Effector memory CD8-positive, alpha-beta T cell (primary cell): Measurements from ENCODE around the gene TMEM115.

Source experiments
- ATAC-seq: fragments of 150-1000 bp; cut with Tn5 transposase; replicated peaks from 2 replicates; pipeline ENCODE4 v1.10.0; 2021; ENCODE audit warnings: mild to moderate bottlenecking, moderate library complexity
- DNase-seq, 3 experiments: peaks; one replicate each; pipeline ENCODE4 v3.0.0; 2021
- H3K27ac Mint-ChIP-seq, 2 donors: one replicate each; pipeline ENCODE4 v1.8.0; 2022; ENCODE audit warnings: mild to moderate bottlenecking in 2 of 2, mixed read lengths in 2 of 2, moderate library complexity in 2 of 2
- H3K27me3 Mint-ChIP-seq, 2 donors: one replicate each; pipeline ENCODE4 v1.8.0; 2022; ENCODE audit warnings: mixed read lengths in 2 of 2
- H3K36me3 Mint-ChIP-seq: one replicate; pipeline ENCODE4 v1.8.0; 2022; ENCODE audit warnings: mild to moderate bottlenecking, moderate library complexity, mixed read lengths; ENCODE audit not compliant: insufficient read depth
- H3K4me1 Mint-ChIP-seq, 2 donors: one replicate each; pipeline ENCODE4 v1.8.0; 2022; ENCODE audit warnings: low read depth in 2 of 2, mixed read lengths in 2 of 2
- H3K4me3 Mint-ChIP-seq, 2 donors: one replicate each; pipeline ENCODE4 v1.8.0; 2022; ENCODE audit warnings: mild to moderate bottlenecking in 2 of 2, mixed read lengths in 2 of 2, moderate library complexity in 2 of 2
- H3K9me3 Mint-ChIP-seq, 2 donors: one replicate each; pipeline ENCODE4 v1.8.0; 2022; ENCODE audit warnings: mixed read lengths in 2 of 2

TMEM115 gene

DNA sequence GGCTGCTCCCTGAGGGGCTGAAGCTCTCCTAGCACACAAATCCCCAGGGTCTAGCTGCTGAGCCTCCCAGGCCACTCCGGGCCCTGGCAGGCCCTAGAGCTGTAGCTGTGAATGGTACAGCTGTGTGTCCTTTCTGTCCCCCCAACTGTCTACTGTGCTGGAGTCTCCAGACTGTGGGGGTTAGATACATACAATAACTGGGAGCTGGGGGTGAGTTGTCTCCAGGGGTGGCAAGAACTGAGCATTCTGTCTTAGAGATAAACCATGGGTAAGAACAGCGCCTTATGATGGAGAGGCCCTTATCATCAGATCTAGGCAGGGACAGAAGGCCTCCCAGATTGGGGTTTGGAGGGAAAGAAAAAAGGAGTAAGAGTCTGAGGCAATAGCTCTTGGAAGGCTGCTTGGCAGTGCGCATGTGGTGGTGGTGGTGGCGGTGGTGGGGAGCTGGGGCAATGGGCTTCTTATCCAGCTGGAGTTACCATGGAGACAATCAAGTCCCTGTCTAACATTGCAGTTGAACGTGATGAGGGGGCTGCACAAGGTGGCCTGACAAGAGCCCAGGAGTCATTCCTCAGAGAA is 5.0 kb downstream of the TMEM115 start:
- H3K4me3 Mint-ChIP-seq: no peak overlapping the region
- peaks cover 37% of the 10 kb centered on the region for H3K36me3 Mint-ChIP-seq
- H3K27ac Mint-ChIP-seq: peak overlapping the region in 1 of 2 donors; percentile 16
- ATAC-seq (no peak), DNase-seq (no peak)
- no peaks in the 10 kb centered on the region for H3K9me3 Mint-ChIP-seq
- H3K27me3 Mint-ChIP-seq: no peaks in the 10 kb centered on the region
- H3K4me1 Mint-ChIP-seq: peaks cover 49 to 60% of the 10 kb centered on the region in 2 donors

DNA sequence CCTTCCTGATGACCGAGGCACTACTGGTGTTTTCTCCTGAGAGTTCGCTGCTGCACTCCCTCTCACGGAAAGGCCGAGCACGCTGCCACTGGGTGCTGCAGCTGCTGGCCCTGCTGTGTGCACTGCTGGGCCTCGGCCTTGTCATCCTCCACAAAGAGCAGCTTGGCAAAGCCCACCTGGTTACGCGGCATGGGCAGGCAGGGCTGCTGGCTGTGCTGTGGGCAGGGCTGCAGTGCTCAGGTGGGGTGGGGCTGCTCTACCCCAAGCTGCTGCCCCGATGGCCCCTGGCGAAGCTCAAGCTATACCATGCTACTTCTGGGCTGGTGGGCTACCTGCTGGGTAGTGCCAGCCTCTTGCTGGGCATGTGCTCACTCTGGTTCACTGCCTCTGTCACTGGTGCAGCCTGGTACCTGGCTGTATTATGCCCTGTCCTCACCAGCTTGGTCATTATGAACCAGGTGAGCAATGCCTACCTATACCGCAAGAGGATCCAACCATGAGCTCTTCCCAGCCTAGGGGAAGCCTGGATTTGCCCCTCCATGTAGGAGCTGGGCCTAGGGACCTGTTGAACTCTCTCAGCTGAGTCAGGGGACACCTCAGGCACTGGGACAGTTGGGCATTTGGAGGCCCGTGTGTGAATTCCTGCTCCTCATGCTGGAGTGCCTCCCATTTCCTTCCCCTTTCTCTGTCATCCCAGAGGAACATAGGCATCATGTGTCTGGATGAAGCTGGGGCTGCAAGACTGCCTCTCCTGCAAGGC is 5.9 kb downstream of the TMEM115 start:
- H3K27ac Mint-ChIP-seq: peak overlapping the region in 1 of 2 donors; percentile 16
- ATAC-seq: no peak
- H3K9me3 Mint-ChIP-seq: no peaks in the 10 kb centered on the region
- no peak for DNase-seq
- H3K4me3 Mint-ChIP-seq: no peak overlapping the region
- H3K4me1 Mint-ChIP-seq: peaks cover 49 to 61% of the 10 kb centered on the region in 2 donors
- no peaks in the 10 kb centered on the region for H3K27me3 Mint-ChIP-seq
- peaks cover 44% of the 10 kb centered on the region for H3K36me3 Mint-ChIP-seq

DNA sequence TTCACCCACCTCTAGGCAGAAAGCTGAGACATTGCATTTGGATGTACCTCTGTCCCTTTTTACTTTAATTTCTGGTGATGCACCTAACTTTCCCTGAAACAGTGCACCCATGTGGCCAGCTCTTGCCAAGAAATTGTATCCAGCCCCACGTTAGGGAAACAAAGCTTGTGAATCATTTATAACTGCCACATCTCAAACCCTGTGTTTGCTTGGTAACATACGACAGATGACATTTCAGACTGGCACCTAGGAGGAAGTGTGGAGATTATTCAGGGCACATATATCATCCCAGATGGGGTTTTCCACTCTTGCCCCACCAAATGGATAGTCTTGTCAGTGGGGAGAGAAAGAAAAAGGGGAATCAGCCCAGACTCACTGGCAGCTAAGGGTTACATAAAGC is 6.5 kb downstream of the TMEM115 start:
- peaks cover 47% of the 10 kb centered on the region for H3K36me3 Mint-ChIP-seq
- ATAC-seq (no peak), DNase-seq (no peak)
- H3K4me1 Mint-ChIP-seq: peaks cover 49 to 61% of the 10 kb centered on the region in 2 donors
- H3K9me3 Mint-ChIP-seq: no peaks in the 10 kb centered on the region
- H3K4me3 Mint-ChIP-seq: no peak overlapping the region
- no peak overlapping the region for H3K27ac Mint-ChIP-seq
- H3K27me3 Mint-ChIP-seq: no peaks in the 10 kb centered on the region

DNA sequence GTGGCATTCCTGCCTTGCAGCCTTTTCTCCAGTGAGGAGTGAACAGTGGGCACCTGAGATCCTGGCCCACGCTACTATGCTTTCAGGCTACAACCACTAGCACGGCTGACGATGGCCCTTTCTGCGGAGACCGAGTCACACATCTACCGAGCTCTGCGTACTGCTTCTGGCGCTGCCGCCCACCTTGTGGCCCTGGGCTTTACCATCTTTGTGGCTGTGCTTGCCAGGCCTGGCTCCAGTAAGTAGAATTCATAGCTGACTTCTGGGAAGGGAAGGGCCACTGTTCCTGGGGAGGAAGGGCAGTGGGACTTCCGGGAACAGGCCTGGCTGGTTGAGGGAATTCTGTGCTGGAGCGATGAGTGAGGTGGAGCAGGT is 8.0 kb downstream of the TMEM115 start:
- Mint-ChIP-seq H3K4me3 (peak overlapping the region; percentile 91 to 96), H3K36me3 (peaks cover 54% of the 10 kb centered on the region), H3K27ac (peak overlapping the region; percentile 94 to 95), H3K9me3 (no peaks in the 10 kb centered on the region), H3K27me3 (no peaks in the 10 kb centered on the region), H3K4me1 (peaks cover 45 to 52% of the 10 kb centered on the region in 2 donors)
- ATAC-seq: no peak
- DNase-seq: no peak

DNA sequence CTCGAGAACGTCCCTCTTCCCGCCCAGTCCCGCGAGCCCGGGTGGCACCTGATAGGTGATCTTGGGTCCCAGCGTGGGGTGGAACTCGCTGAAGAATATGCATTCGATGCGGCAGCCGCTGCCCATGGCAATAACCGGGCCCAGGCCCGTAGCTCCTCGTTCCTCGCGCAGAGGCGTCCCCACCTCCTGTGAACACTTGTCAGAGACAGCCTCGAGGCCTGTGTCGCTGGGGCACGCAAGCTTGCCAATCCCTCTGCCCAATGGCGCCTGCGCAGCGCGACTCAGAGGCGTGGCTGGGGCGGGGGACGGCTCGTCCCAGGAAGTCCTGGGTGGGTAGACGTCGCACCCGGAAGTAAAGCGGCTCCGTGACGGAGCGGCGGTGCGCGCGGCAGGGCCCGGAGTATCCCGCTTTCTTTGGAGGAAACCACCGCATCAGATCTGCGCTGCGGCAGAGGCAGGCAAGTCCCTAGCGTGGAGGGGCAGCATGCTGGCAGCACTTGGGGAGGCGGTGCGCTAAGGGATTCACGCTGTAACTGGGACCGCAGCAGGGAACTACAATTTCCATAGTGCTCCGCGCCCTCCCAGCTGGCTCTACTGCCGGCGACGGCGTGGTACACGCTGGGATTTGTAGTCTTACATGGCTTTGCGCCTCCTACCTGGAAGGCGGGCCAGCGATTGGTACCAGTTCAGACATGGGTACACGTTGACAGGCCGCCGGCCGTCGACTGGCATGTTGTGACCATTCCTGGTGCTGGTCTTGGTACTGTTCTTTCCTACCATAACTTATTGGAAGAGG is 8.6 kb downstream of the TMEM115 start, which contains the start of the genes CYB561D2 and NPRL2:
Gene CYB561D2 (plus strand): TSS at position 336 of the 796 bp plus-strand sequence. CDS start 572 bp downstream, outside the sequence.
Gene NPRL2 (minus strand): TSS at position 249 of the 796 bp plus-strand sequence. CDS start 123 bp downstream, at position 126.
- Mint-ChIP-seq H3K27me3 (no peaks in the 10 kb centered on the region), H3K9me3 (no peaks in the 10 kb centered on the region), H3K4me3 (peak within 1 kb of the TSS; percentile 91 to 96), H3K27ac (peak within 1 kb of the TSS; percentile 94 to 95), H3K36me3 (peaks cover 54% of the 10 kb centered on the region), H3K4me1 (peaks cover 48 to 55% of the 10 kb centered on the region in 2 donors)
- ATAC-seq (peak; percentile 87), DNase-seq (peak; percentile 99 to 100 (median 99))

DNA sequence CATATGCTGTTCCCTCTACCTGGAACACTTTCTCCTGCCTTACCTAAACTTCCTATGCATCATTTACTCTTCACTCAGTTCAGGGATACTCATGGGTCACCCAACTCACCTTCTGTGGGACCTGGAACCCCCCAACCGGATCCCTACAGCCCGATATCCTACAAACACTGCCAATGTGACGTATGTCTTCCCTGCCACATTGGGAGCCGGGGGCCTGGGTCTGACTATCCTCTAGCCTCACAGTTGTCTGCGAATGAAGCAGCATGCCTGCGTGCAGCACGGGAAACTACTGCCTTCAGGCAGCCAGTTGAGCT is 9.2 kb downstream of the TMEM115 start:
- Mint-ChIP-seq H3K4me3 (peak overlapping the region; percentile 91 to 96), H3K27me3 (no peaks in the 10 kb centered on the region), H3K4me1 (peaks cover 44 to 52% of the 10 kb centered on the region in 2 donors), H3K36me3 (peaks cover 49% of the 10 kb centered on the region), H3K9me3 (no peaks in the 10 kb centered on the region), H3K27ac (peak overlapping the region; percentile 94 to 95)
- no peak for DNase-seq
- ATAC-seq: no peak

DNA sequence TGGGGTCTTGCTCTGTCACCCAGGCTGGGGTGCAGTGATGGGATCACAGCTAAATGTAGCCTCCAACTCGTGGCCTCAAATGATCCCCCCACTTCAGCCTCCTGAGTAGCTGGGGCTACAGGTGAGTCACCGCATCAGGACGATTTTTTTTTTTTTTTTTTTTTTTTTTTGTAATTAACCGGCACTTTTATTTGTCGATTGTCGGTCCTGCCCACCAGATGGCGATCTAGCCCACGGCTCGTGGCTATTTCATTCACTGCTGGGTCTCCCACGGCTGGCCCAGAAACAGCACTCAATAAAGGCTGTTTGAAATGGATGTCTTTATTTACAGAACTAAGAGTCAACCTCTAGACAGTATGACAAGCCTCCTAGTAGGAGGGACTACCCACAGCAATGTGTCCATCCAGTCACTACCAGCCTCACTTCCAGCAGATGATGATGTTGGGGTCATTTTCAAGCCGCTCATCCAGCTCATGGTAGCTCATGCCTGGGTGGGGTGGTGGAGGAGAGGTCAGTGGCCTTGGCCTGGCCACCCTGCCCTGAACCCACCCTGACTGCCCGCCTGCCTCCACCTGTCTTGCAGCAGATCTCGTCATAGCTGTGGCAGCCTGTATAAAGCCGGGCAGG is 12.0 kb downstream of the TMEM115 start:
- ATAC-seq: peak; percentile 22
- Mint-ChIP-seq H3K36me3 (peaks cover 32% of the 10 kb centered on the region), H3K27me3 (no peaks in the 10 kb centered on the region), H3K27ac (peak overlapping the region in 1 of 2 donors; percentile 85), H3K9me3 (no peaks in the 10 kb centered on the region), H3K4me1 (peaks cover 48 to 50% of the 10 kb centered on the region in 2 donors), H3K4me3 (peak overlapping the region; percentile 47 to 78)
- DNase-seq: peak; percentile 75 to 76 (median 75)

DNA sequence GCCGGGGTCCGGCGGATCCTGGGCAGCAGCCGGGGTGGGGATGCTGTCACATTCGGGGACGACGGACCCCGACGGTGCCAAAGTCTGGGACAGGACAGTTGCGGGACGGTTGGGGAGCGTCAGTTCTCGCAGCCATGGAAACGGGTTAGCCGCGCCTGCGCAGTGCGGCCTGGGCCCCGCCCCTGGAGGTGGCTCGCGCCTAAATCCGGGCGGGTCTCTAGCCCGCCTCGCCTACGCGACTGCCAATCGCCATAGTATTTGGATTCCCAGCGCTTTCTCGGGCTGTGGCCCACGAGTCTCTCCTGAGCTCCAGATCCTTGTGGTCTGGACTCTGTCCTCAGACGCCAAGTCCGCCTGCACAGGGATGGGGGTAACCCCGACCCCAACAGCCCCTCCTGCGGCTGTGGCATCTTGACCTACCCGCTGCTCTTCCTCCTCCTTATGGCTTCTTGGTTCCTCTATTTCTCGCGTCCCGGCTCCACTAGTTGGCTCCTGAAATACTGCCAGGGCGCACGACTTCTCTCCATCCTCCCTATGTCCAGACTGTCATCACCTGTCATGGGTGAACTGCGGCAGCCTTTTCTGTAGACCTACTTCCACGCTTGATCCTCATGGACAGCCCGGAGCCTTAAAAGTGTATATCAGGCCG is 13.6 kb downstream of the TMEM115 start, which contains the start of gene ZMYND10:
Gene ZMYND10 (minus strand): TSS at position 147 of the 649 bp plus-strand sequence. CDS start 153 bp downstream, outside the sequence.
- ATAC-seq (no peak), DNase-seq (peak; percentile 57 to 69 (median 65))
- peak within 1 kb of the TSS; percentile 55 to 78 for H3K4me3 Mint-ChIP-seq
- H3K36me3 Mint-ChIP-seq: peaks cover 33% of the 10 kb centered on the region
- H3K4me1 Mint-ChIP-seq: peaks cover 50 to 56% of the 10 kb centered on the region in 2 donors
- no peaks in the 10 kb centered on the region for H3K9me3 Mint-ChIP-seq
- H3K27me3 Mint-ChIP-seq: no peaks in the 10 kb centered on the region
- peak within 1 kb of the TSS in 1 of 2 donors; percentile 79 for H3K27ac Mint-ChIP-seq

DNA sequence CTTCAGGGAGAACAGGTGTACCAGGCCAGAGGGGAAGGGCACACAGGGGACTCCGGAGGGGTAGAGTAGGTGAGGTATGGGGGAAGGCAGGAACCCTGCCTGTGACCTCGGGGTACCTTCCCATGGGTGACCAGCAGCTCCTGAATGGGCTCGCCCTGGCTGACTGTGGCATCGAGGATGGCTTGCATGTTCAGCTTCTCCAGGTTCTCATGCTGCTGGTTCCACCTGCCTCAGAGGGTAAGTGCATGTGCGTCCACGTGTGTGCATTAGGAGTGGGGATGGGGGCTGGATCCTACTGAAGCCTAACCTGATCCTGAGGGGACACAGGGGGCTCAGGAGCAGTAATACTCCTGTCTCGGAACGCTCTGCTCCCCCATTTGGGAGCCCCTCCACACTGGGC is 14.3 kb downstream of the TMEM115 start:
- H3K27me3 Mint-ChIP-seq: no peaks in the 10 kb centered on the region
- H3K36me3 Mint-ChIP-seq: peaks cover 33% of the 10 kb centered on the region
- no peak for ATAC-seq
- peak overlapping the region; percentile 55 to 78 for H3K4me3 Mint-ChIP-seq
- peaks cover 43 to 51% of the 10 kb centered on the region in 2 donors for H3K4me1 Mint-ChIP-seq
- no peak overlapping the region for H3K27ac Mint-ChIP-seq
- H3K9me3 Mint-ChIP-seq: no peaks in the 10 kb centered on the region
- DNase-seq: no peak

DNA sequence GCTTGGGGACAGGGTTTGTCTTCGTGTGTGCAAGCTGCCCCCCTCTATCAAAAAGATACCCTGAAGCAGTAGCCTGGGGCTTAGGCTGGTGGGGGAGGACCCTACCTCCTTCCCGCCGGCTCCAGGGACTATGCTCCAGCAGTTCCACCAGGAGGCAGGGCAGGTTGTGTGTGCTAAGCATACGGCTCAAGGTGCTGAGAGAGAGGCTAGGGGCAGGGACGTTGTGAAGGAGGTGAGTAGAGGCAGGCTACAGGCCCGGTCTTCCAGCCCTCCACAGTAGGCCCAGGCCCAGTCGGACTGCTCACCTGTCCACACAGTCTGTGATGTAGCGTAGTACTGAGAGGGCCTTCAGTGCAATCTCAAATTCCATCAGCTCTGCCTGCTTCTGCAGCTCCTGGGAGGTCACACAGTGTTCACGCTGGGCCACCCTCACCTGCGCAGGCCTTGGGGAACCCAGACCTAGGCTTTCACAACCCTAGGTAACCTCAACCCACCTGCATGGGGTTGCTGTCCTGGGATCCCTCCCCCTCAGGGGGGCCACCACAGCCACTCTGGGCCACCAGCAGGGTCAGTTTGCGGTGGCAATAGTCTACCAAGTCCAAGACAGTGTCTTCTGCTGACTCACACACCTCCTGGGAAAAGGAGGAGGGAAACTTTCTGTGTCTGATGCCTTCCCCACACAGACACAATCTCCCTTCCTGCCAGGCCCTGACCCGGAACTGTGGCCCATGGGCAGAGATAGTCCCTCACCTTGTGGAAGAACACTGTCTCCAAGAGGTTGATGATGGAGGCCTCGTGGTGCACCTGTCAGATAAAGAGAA is 16.3 kb downstream of the TMEM115 start:
- no peaks in the 10 kb centered on the region for H3K9me3 Mint-ChIP-seq
- H3K4me1 Mint-ChIP-seq: peaks cover 45 to 57% of the 10 kb centered on the region in 2 donors

DNA sequence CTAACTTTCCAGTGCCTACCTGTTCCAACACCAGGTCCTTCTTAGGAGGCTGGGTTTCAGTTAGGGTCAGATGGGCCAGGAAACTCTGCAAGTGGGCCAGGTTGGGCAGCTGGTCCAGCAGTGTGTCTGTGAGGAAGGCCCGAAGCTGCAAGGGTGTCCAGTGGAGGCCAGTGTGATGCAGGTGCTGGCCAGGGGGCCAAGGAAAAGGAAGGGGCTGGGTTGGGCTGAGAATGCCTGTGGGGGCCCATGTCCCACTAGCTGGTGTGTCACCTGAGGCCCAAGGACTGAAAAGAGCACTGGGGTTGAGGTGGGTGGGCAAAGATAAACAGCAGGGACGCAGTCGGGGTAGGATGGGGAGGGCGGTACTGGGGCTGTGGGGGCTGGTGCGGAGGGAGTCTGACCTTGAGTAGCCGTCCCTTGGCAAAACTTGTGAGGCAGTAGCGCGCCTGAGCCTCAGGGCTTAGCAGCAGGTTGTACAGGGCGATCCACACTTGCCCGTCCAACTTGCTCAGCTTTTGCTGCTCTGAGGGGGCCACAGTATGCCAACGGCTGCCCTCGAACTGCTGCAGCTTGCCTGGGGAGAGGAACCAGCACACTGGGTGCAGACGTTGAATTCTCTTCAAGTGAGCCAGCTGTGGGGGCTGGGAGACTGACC is 17.2 kb downstream of the TMEM115 start:
- Mint-ChIP-seq H3K36me3 (peaks cover 42% of the 10 kb centered on the region), H3K27me3 (no peaks in the 10 kb centered on the region), H3K4me3 (no peak overlapping the region), H3K27ac (peak overlapping the region in 1 of 2 donors; percentile 85), H3K4me1 (peaks cover 44 to 56% of the 10 kb centered on the region in 2 donors), H3K9me3 (no peaks in the 10 kb centered on the region)
- DNase-seq (no peak), ATAC-seq (no peak)

More for the DNA sequence above, 16.3 kb downstream of the TMEM115 start:
- Mint-ChIP-seq H3K27ac (peak overlapping the region in 1 of 2 donors; percentile 85), H3K27me3 (no peaks in the 10 kb centered on the region), H3K4me3 (peak overlapping the region in 1 of 2 donors; percentile 8), H3K36me3 (peaks cover 42% of the 10 kb centered on the region)
- ATAC-seq (no peak), DNase-seq (no peak)
